CD14-positive monocyte (primary cell): ENCODE measurements around the gene PSENEN. TPM values are rescaled to one million over a fixed set of nuclear protein-coding genes. Genes with fewer than 3 reads are reported as not detected.

Source experiments
- DNase-seq, 3 donors: peaks; one replicate each; pipeline ENCODE4 v3.0.0-alpha.2; 2011 to 2022
- H2AFZ ChIP-seq: 2 replicates; pipeline ENCODE4 v1.6.0; 2012; ENCODE audit warnings: mild to moderate bottlenecking, low read depth, low read length, inconsistent platforms; ENCODE audit not compliant: insufficient read depth, poor library complexity, severe bottlenecking
- H3K27ac ChIP-seq, 2 donors: 1 replicate in 1 of 2; 2 replicates in 1 of 2; pipeline ENCODE4 v1.5.1; 2012 to 2013; ENCODE audit warnings: low read length in 2 of 2, control low read depth in 1 of 2, inconsistent platforms in 1 of 2, low read depth in 1 of 2, mild to moderate bottlenecking in 1 of 2
- H3K27me3 ChIP-seq, 2 donors: one replicate each; pipeline versions ENCODE4 v1.6.0 to v1.6.1; 2011 to 2013; ENCODE audit warnings: low read length in 2 of 2; ENCODE audit not compliant: control insufficient read depth in 2 of 2, insufficient read depth in 2 of 2
- H3K36me3 ChIP-seq, 2 donors: replicated peaks in 1 of 2; 1 replicate in 1 of 2; 2 replicates in 1 of 2; pipeline versions ENCODE4 v1.5.1 to v1.6.1; 2012 to 2013; ENCODE audit warnings: low read length in 2 of 2, control low read depth in 1 of 2, inconsistent platforms in 1 of 2, mild to moderate bottlenecking in 1 of 2; ENCODE audit not compliant: insufficient read depth in 2 of 2, control insufficient read depth in 1 of 2
- H3K4me1 ChIP-seq, 2 donors: 1 replicate in 1 of 2; 2 replicates in 1 of 2; pipeline versions ENCODE4 v1.5.1 to v1.6.1; 2012 to 2013; ENCODE audit warnings: low read length in 2 of 2, control low read depth in 1 of 2, inconsistent platforms in 1 of 2, mild to moderate bottlenecking in 1 of 2, moderate library complexity in 1 of 2; ENCODE audit not compliant: insufficient read depth in 2 of 2, control insufficient read depth in 1 of 2
- H3K4me2 ChIP-seq: replicated peaks from 2 replicates; pipeline ENCODE3; 2012; ENCODE audit warnings: low read length, moderate library complexity, mild to moderate bottlenecking; ENCODE audit not compliant: poor library complexity, severe bottlenecking; ENCODE audit errors: extremely low read depth
- H3K4me3 ChIP-seq, 3 experiments: fragments of 200-600 bp in 1 of 3; sonication (generic) in 1 of 3; replicated peaks in 1 of 3; 1 replicate in 2 of 3; 2 replicates in 1 of 3; pipeline ENCODE4 v1.5.1; 2011 to 2013; ENCODE audit warnings: low read length in 3 of 3, mild to moderate bottlenecking in 3 of 3, control low read depth in 2 of 3, low read depth in 2 of 3, inconsistent platforms in 1 of 3, moderate library complexity in 1 of 3
- H3K79me2 ChIP-seq: 2 replicates; pipeline ENCODE4 v1.6.0; 2012; ENCODE audit warnings: mild to moderate bottlenecking, control low read depth, inconsistent platforms, low read length, moderate library complexity; ENCODE audit not compliant: insufficient read depth
- H3K9ac ChIP-seq: 2 replicates; pipeline ENCODE4 v1.6.0; 2017; ENCODE audit warnings: low read length, mild to moderate bottlenecking; ENCODE audit not compliant: insufficient read depth, poor library complexity, severe bottlenecking
- H3K9me3 ChIP-seq, 2 donors: replicated peaks in 1 of 2; 1 replicate in 1 of 2; 2 replicates in 1 of 2; pipeline versions ENCODE4 v1.5.1 to v1.6.1; 2012 to 2013; ENCODE audit warnings: low read length in 2 of 2, control low read depth in 1 of 2; ENCODE audit not compliant: control insufficient read depth in 1 of 2, insufficient read depth in 1 of 2
- H4K20me1 ChIP-seq: 2 replicates; pipeline ENCODE4 v1.6.0; 2012; ENCODE audit warnings: mild to moderate bottlenecking, low read length, control low read depth, moderate library complexity; ENCODE audit not compliant: insufficient read depth
- H3K27ac Mint-ChIP-seq, 7 donors: one replicate each; pipeline ENCODE4 v1.8.0; 2020; ENCODE audit warnings: mild to moderate bottlenecking in 7 of 7, mixed read lengths in 7 of 7, moderate library complexity in 6 of 7, inconsistent platforms in 2 of 7
- H3K27me3 Mint-ChIP-seq, 3 donors: one replicate each; pipeline ENCODE4 v1.8.0; 2021 to 2022; ENCODE audit warnings: low read depth in 3 of 3, mild to moderate bottlenecking in 3 of 3, mixed read lengths in 3 of 3, moderate library complexity in 3 of 3, inconsistent platforms in 1 of 3
- H3K36me3 Mint-ChIP-seq, 2 donors: one replicate each; pipeline ENCODE4 v1.8.0; 2020; ENCODE audit warnings: mixed read lengths in 2 of 2, inconsistent platforms in 1 of 2, mild to moderate bottlenecking in 1 of 2
- H3K4me1 Mint-ChIP-seq: one replicate; pipeline ENCODE4 v1.8.0; 2020; ENCODE audit warnings: mild to moderate bottlenecking, mixed read lengths
- H3K4me3 Mint-ChIP-seq, 2 donors: one replicate each; pipeline ENCODE4 v1.8.0; 2020; ENCODE audit warnings: mild to moderate bottlenecking in 2 of 2, mixed read lengths in 2 of 2, moderate library complexity in 1 of 2
- H3K9me3 Mint-ChIP-seq, 7 donors: one replicate each; pipeline ENCODE4 v1.8.0; 2020 to 2022; ENCODE audit warnings: mixed read lengths in 7 of 7, mild to moderate bottlenecking in 6 of 7, moderate library complexity in 6 of 7, inconsistent platforms in 2 of 7
- WGBS: methylation state at CpG from one replicate; pipeline ENCODE4 v1.1.5; 2013; ENCODE audit warnings: missing lambda C conversion rate; ENCODE audit not compliant: insufficient coverage; 5-methylcytosine and 5-hydroxymethylcytosine counted together
- intact Hi-C, 2 donors: fragments of 100-400 bp; cut with micrococcal nuclease; formaldehyde crosslinking; loops; one replicate each; pipeline versions ENCODE4 v1.15.0 to v1.15.1; 2023
- polyA plus RNA-seq, 3 donors: library from polyadenylated mRNA; depleted of rRNA in 1 of 3; unstranded in 2 of 3; stranded (reverse) in 1 of 3; fragments of 300-500 nt in 2 of 3; fragments of >200 nt in 1 of 3; fragmentation: Illumina TruSeq in 2 of 3; gene quantifications; 1 replicate in 2 of 3; 2 replicates in 1 of 3; pipeline ENCODE4 v1.2.3, GENCODE V29; 2012 to 2021
- TF ChIP-seq, protein P1 (sequence below): fragments of 200-600 bp; IDR thresholded peaks from one replicate; pipeline ENCODE4 v1.8.0; 2022; ENCODE audit warnings: antibody characterized with exemption, mild to moderate bottlenecking

The PSENEN gene
- polyA plus RNA-seq, 3 donors = 29.7 to 149 (median 129) TPM

DNA sequence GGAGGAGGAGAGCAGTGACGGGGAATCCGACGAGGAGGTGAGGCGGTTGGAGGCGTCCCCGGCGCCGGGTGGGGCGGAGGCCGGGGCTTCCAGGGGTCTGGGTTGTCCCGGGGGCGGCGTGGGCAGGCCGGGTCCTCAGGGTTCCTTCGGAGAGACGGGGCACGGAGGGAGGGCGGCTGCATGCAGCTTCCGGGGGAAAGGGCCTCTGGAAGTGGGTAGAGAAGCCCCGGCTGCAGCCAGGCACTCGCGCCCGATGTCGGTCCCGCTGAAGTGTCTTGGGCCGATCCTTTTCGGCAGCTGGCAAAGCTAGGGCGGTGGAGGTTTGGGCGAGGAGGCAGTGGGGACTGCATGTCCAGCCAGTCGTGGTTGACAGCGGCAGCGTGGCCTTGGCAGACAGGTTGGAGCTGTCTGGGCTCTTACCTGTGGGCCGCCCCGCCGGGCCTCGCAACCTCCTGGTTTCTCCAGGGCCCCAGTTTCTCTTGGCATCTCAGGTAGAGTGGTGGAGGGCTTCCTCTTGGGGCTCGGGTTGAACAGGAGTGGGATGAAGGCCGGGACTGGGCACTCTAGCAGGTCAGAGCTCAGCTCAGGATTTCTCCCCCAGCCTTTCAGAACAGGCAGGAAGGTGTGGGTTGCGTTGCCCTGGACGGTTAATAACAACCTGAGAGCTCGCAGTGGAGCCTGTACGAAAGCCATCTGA is 27.0 kb upstream of the PSENEN start:
- TF ChIP-seq, protein P1, sequence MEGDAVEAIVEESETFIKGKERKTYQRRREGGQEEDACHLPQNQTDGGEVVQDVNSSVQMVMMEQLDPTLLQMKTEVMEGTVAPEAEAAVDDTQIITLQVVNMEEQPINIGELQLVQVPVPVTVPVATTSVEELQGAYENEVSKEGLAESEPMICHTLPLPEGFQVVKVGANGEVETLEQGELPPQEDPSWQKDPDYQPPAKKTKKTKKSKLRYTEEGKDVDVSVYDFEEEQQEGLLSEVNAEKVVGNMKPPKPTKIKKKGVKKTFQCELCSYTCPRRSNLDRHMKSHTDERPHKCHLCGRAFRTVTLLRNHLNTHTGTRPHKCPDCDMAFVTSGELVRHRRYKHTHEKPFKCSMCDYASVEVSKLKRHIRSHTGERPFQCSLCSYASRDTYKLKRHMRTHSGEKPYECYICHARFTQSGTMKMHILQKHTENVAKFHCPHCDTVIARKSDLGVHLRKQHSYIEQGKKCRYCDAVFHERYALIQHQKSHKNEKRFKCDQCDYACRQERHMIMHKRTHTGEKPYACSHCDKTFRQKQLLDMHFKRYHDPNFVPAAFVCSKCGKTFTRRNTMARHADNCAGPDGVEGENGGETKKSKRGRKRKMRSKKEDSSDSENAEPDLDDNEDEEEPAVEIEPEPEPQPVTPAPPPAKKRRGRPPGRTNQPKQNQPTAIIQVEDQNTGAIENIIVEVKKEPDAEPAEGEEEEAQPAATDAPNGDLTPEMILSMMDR = no peak
- WGBS = 1% methylated on average over 37 of the region's 42 CpGs
- H3K27ac Mint-ChIP-seq = peak overlapping the region in 6 of 7 donors; percentile 48 to 88 (median 78)
- H3K4me1 Mint-ChIP-seq = peaks cover 30% of the 10 kb centered on the region
- Histone ChIP-seq H2AFZ (peak overlapping the region; percentile 65), H4K20me1 (peaks cover 40% of the 10 kb centered on the region), H3K4me1 (peaks cover 23 to 37% of the 10 kb centered on the region in 2 donors), H3K9ac (peak overlapping the region; percentile 81), H3K27ac (peak overlapping the region in 1 of 2 donors; percentile 66), H3K9me3 (no peaks in the 10 kb centered on the region), H3K4me3 (peak overlapping the region; percentile 64 to 90 (median 81)), H3K36me3 (peaks cover 32 to 41% of the 10 kb centered on the region in 2 donors), H3K27me3 (no peaks in the 10 kb centered on the region), H3K79me2 (peaks cover 33% of the 10 kb centered on the region), H3K4me2 (peak overlapping the region; percentile 96)
- peaks cover 1 to 6% (median 4%) of the 10 kb centered on the region in 3 donors for H3K27me3 Mint-ChIP-seq
- DNase-seq = peak in 1 of 3 donors; percentile 15
- H3K9me3 Mint-ChIP-seq = no peaks in the 10 kb centered on the region
- peaks cover 29 to 34% of the 10 kb centered on the region in 2 donors for H3K36me3 Mint-ChIP-seq
- intact Hi-C loops = loop anchor here in 1 of 2 donors (5.0 kb wide), 2 partner anchors 91 to 171 kb away; partner anchors contain the start of genes RBM42 and TMEM147
- peak overlapping the region; percentile 87 to 91 for H3K4me3 Mint-ChIP-seq

DNA sequence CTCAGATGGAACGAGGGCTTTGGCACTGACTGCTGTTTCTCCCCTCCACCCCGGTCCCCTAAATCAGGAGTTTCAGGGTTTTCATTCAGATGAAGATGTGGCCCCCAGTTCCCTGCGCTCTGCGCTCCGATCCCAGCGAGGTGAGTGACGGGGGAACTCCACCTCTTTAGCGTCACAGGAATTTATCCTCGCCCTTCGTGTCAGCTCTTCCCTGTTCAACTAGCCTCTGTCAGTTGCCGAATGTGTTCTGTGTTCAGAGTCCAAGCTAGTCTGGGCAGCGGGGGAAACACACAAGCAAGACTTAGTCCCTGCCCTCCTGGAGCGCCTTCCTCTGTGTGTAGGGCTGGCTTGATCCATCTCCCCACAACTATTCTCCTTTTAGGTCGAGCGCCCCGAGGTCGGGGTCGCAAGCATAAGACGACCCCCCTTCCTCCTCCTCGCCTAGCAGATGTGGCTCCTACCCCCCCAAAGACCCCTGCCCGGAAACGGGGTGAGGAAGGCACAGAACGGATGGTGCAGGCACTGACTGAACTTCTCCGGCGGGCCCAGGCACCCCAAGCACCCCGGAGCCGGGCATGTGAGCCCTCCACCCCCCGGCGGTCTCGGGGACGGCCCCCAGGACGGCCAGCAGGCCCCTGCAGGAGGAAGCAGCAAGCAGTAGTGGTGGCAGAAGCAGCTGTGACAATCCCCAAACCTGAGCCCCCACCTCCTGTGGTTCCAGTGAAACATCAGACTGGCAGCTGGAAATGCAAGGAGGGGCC is 25.9 kb upstream of the PSENEN start:
- Histone ChIP-seq H3K4me2 (peak overlapping the region; percentile 96), H3K36me3 (peaks cover 43 to 52% of the 10 kb centered on the region in 2 donors), H3K27me3 (no peaks in the 10 kb centered on the region), H3K27ac (no peak overlapping the region), H3K4me3 (peak overlapping the region in 1 of 3 experiments; percentile 90), H4K20me1 (peaks cover 45% of the 10 kb centered on the region), H3K9me3 (no peaks in the 10 kb centered on the region), H3K79me2 (peaks cover 33% of the 10 kb centered on the region), H3K9ac (peak overlapping the region; percentile 81), H2AFZ (no peak overlapping the region), H3K4me1 (peaks cover 23 to 37% of the 10 kb centered on the region in 2 donors)
- peaks cover 1 to 6% (median 1%) of the 10 kb centered on the region in 3 donors for H3K27me3 Mint-ChIP-seq
- intact Hi-C loops = loop anchor here in 1 of 2 donors (5.0 kb wide), 2 partner anchors 92 to 172 kb away; partner anchors contain the start of genes RBM42 and TMEM147
- peak overlapping the region in 3 of 7 donors; percentile 26 to 55 (median 47) for H3K27ac Mint-ChIP-seq
- DNase-seq = peak in 1 of 3 donors; percentile 4
- H3K36me3 Mint-ChIP-seq = peaks cover 39 to 45% of the 10 kb centered on the region in 2 donors
- H3K4me3 Mint-ChIP-seq = peak overlapping the region; percentile 87 to 91
- whole genome bisulfite sequencing = 93% methylated on average over 22 of the region's 32 CpGs
- H3K4me1 Mint-ChIP-seq = peaks cover 30% of the 10 kb centered on the region
- TF ChIP-seq, protein P1 = no peak
- no peaks in the 10 kb centered on the region for H3K9me3 Mint-ChIP-seq
